BE2C (cell line): ENCODE data around the gene STIM1.

Experiments
- DNase-seq: peaks from one replicate; pipeline ENCODE4 v3.0.0-alpha.2; 2020
- H3K27me3 ChIP-seq: fragments of 250-450 bp; sonication (Bioruptor Pico); 2 replicates; pipeline ENCODE4 v1.5.1; 2020; ENCODE audit warnings: mild to moderate bottlenecking
- H3K36me3 ChIP-seq: fragments of 250-450 bp; sonication (Bioruptor Pico); 2 replicates; pipeline ENCODE4 v1.5.1; 2020; ENCODE audit warnings: mild to moderate bottlenecking
- H3K4me1 ChIP-seq: fragments of 250-450 bp; sonication (Bioruptor Pico); 2 replicates; pipeline ENCODE4 v1.5.1; 2020
- H3K4me3 ChIP-seq: 2 replicates; pipeline ENCODE4 v1.5.1; 2011; ENCODE audit warnings: low read depth, low read length
- H3K9me3 ChIP-seq: fragments of 250-450 bp; sonication (Bioruptor Pico); 2 replicates; pipeline ENCODE4 v1.5.1; 2020
- TF ChIP-seq, protein P1 (sequence below): IDR thresholded peaks from 2 replicates; pipeline ENCODE4 v1.5.1; 2012; ENCODE audit warnings: mild to moderate bottlenecking, low read depth, low read length

STIM1 gene

DNA sequence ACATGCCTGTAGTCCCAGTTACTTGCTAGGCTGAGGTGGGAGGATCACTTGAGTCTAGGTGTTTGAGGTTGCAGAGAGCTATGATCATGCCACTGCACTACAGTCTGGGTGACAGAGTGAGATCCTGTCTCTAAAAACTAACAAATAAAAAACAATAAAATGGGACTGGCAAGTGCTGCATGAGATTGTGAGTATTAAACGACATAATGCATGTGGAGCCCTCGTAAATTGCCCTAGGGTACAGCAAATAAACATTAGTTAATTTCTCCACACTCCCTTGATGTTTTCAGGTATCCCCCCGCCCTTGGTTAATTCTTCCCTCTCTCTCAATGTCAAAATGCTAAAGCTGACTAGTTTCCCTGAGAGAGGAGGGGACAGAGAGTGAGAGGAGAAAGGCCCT lies 9.8 kb upstream of the STIM1 start:
- TF ChIP-seq, protein P1, sequence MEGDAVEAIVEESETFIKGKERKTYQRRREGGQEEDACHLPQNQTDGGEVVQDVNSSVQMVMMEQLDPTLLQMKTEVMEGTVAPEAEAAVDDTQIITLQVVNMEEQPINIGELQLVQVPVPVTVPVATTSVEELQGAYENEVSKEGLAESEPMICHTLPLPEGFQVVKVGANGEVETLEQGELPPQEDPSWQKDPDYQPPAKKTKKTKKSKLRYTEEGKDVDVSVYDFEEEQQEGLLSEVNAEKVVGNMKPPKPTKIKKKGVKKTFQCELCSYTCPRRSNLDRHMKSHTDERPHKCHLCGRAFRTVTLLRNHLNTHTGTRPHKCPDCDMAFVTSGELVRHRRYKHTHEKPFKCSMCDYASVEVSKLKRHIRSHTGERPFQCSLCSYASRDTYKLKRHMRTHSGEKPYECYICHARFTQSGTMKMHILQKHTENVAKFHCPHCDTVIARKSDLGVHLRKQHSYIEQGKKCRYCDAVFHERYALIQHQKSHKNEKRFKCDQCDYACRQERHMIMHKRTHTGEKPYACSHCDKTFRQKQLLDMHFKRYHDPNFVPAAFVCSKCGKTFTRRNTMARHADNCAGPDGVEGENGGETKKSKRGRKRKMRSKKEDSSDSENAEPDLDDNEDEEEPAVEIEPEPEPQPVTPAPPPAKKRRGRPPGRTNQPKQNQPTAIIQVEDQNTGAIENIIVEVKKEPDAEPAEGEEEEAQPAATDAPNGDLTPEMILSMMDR, result no peak
- Histone ChIP-seq H3K4me3 (no peak overlapping the region), H3K36me3 (no peaks in the 10 kb centered on the region), H3K27me3 (no peaks in the 10 kb centered on the region), H3K4me1 (no peaks in the 10 kb centered on the region), H3K9me3 (no peaks in the 10 kb centered on the region)
- DNase-seq, result no peak

DNA sequence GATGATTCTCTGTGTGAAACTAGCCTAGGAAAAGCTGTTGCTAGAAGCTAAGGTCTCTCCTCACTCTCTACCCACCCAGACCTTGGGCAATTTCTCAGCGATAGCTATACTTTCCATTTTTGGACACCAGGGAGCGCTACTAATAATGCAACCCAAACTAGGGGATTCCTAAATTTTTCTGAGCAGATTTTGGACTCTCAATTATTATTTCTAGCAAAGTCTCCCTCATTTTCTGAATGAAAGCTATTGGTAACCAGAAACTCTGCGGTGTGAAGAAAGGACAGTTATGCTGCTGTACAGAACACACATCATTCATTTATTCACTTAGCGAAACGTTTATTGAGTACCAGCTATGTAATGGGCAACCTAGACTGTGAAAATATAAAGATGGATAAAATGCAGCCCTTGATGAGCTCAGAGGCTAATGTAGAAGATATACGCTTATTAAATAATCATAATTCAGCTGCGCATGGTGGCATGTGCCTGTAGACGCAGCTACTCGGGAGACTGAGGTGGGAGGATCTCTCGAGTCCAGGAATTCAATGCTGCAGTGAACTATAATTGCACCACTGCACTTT lies 6.1 kb upstream of the STIM1 start:
- Histone ChIP-seq H3K4me1 (no peaks in the 10 kb centered on the region), H3K27me3 (no peaks in the 10 kb centered on the region), H3K36me3 (no peaks in the 10 kb centered on the region), H3K4me3 (no peak overlapping the region), H3K9me3 (no peaks in the 10 kb centered on the region)
- TF ChIP-seq, protein P1, result peak; percentile 69
- peak; percentile 17 for DNase-seq

DNA sequence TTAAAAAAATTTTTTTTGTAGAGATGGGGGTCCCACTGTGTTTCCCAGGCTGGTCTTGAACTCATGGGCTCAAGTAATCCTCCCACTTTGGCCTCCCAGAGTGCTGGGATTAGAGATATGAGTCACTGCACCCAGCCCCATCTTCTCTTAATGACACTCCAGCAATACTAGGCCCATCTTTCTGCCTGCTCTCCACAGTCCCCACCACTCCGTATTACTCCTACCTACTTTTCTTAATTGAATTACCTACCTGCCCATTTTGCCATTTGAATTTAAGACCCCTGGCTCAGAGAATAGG lies 2.0 kb upstream of the STIM1 start:
- TF ChIP-seq, protein P1, result no peak
- Histone ChIP-seq H3K27me3 (no peaks in the 10 kb centered on the region), H3K9me3 (no peaks in the 10 kb centered on the region), H3K4me3 (no peak overlapping the region), H3K36me3 (no peaks in the 10 kb centered on the region), H3K4me1 (no peaks in the 10 kb centered on the region)
- no peak for DNase-seq

DNA sequence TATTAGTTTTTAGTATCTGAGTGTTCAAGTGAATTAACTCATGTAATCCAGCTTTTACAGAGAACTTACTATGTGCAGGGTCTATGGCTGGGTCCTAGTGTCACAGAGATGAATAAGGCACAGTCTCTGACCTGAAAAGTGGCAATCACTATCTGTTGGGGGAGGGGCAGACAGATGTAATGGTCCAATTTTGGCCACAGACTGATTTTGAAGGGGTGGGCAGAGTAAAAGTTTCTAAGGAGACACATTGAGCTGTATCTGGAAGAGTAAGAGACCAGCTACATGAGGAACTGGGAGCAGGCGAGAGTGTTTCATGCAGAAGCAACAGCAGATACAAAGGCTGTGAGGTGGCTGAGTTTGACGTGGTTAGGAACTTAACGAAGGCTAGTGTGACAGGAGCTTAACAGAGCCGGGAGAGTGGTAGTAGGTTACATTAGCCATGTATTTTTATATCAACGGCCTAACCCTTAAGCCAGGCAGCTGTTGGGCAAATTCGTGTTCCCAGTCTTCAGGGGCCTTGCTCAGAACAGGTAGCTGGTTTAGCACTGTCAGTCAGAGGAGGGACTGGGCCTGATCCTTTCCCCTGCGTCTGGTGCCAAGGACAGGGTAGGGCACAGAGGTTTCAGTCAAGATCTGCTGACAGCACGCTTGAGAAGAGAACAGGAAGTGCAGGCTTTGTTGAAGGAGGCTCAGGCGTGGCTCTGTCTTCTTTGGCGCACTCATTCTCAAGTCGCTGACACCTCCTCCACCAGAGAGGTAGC lies 1.4 kb upstream of the STIM1 start:
- TF ChIP-seq, protein P1, result no peak
- no peaks in the 10 kb centered on the region for H3K4me1 ChIP-seq
- no peaks in the 10 kb centered on the region for H3K9me3 ChIP-seq
- H3K27me3 ChIP-seq, result no peaks in the 10 kb centered on the region
- no peaks in the 10 kb centered on the region for H3K36me3 ChIP-seq
- no peak for DNase-seq
- H3K4me3 ChIP-seq, result no peak overlapping the region

DNA sequence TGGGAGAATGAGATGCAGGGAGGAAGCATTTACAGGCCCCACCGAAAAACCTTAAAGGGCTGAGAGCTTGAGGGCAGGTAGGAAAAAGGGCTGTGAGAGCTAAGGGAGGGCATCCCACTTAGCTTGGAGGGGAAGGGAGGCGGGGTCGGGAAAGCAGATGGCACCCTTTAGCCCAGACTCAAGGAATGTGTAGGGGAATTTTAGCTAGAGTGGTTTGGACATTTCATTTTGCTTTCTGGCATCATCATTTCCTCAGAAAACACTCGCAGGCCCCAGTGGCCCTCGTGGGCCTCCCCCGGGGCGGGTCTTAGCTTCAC lies 846 bp upstream of the STIM1 start:
- Histone ChIP-seq H3K4me3 (peak overlapping the region; percentile 28), H3K36me3 (no peaks in the 10 kb centered on the region), H3K4me1 (no peaks in the 10 kb centered on the region), H3K27me3 (no peaks in the 10 kb centered on the region), H3K9me3 (no peaks in the 10 kb centered on the region)
- DNase-seq, result no peak
- TF ChIP-seq, protein P1, result no peak

DNA sequence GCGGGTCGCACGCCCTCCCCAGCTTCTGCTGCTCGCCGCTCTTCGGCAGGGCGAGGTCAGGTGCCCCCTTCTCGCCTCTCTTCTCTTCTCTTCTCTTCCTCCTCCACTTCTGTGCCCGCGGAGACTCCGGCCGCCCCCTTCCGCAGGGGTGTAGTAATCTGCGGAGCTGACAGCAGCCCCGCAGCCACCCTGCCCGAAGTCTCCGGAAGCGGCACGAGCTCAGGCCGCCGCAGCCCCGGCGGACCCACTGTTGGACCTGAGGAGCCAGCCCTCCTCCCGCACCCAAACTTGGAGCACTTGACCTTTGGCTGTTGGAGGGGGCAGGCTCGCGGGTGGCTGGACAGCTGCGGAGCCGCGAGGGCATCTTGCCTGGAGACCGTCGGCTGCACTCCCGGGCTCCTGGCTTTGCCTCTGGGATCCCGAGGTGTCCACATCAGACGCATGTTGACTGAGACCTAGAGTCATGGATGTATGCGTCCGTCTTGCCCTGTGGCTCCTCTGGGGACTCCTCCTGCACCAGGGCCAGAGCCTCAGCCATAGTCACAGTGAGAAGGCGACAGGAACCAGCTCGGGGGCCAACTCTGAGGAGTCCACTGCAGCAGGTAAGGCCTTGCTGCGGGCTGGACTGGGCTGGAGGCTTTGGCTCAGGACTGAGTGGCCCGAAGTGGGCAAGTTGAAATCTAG lies 486 bp downstream of the STIM1 start:
- Histone ChIP-seq H3K4me3 (peak overlapping the region; percentile 71), H3K9me3 (no peaks in the 10 kb centered on the region), H3K27me3 (no peaks in the 10 kb centered on the region), H3K36me3 (no peaks in the 10 kb centered on the region), H3K4me1 (no peaks in the 10 kb centered on the region)
- DNase-seq, result peak; percentile 13
- TF ChIP-seq, protein P1, result no peak
